ENCODE results near the gene INSR. TPM values are rescaled to one million over a fixed set of nuclear protein-coding genes. Genes with fewer than 3 reads are reported as not detected.
"Not testable (repeated sequence)": the region's sequence is repeated elsewhere in the genome, so short reads cannot be mapped to it uniquely, and the experiment has no call there.

INSR gene
- total RNA-seq, 4 donors from 2014 or later: 150 to 420 (median 196) TPM

GRCh38 chr19:7153022-7153421 lies 141.2 kb downstream of the INSR start:
- WGBS, 2 donors: 73 to 74% methylated on average over 5 of the region's 5 CpGs
- H3K4me1 ChIP-seq: no peaks in the 10 kb centered on the region

GRCh38 chr19:7152568-7152967 lies 141.6 kb downstream of the INSR start:
- H3K36me3 ChIP-seq: peaks cover 0 to 66% (median 3%) of the 10 kb centered on the region in 3 donors
- WGBS, 2 donors: 64 to 70% methylated on average over 13 of the region's 13 CpGs
- H3K27me3 ChIP-seq: no peaks in the 10 kb centered on the region
- no peak overlapping the region for H3K4me3 ChIP-seq
- no peak for TF ChIP-seq POLR2A (IDR thresholded peaks at IDR 0.05)
- no peak for TF ChIP-seq CTCF (IDR thresholded peaks at IDR 0.05)
- no peak for TF ChIP-seq EP300 (IDR thresholded peaks at IDR 0.05)
- no peak for DNase-seq (ENCODE audit: low spot score in 2 of 2)
- H3K9me3 ChIP-seq: no peaks in the 10 kb centered on the region
- no peaks in the 10 kb centered on the region for H3K4me1 ChIP-seq
- H3K27ac ChIP-seq: no peak overlapping the region

More at GRCh38 chr19:7153022-7153421, 141.2 kb downstream of the INSR start:
- no peak for DNase-seq (ENCODE audit: low spot score in 2 of 2)
- Histone ChIP-seq H3K27ac (no peak overlapping the region), H3K4me3 (no peak overlapping the region), H3K9me3 (no peaks in the 10 kb centered on the region), H3K27me3 (no peaks in the 10 kb centered on the region), H3K36me3 (peaks cover 0 to 64% (median 3%) of the 10 kb centered on the region in 3 donors)
- no peak for TF ChIP-seq EP300 (IDR thresholded peaks at IDR 0.05)

GRCh38 chr19:7149956-7150705 lies 144.1 kb downstream of the INSR start:
- peaks cover 0 to 70% (median 3%) of the 10 kb centered on the region in 3 donors for H3K36me3 ChIP-seq
- no peak for DNase-seq (ENCODE audit: low spot score in 2 of 2)
- no peaks in the 10 kb centered on the region for H3K27me3 ChIP-seq
- no peak overlapping the region for H3K27ac ChIP-seq
- TF ChIP-seq POLR2A (IDR thresholded peaks at IDR 0.05): no peak
- no peak for TF ChIP-seq CTCF (IDR thresholded peaks at IDR 0.05)
- TF ChIP-seq EP300 (IDR thresholded peaks at IDR 0.05): no peak
- peaks cover 0 to 10% (median 3%) of the 10 kb centered on the region in 4 donors for H3K9me3 ChIP-seq
- no peak overlapping the region for H3K4me3 ChIP-seq
- 87 to 89% methylated on average over 24 of the region's 24 CpGs for WGBS, 2 donors
- H3K4me1 ChIP-seq: no peaks in the 10 kb centered on the region

- H3K36me3 ChIP-seq: peaks cover 0 to 65% (median 3%) of the 10 kb centered on the region in 3 donors
- H3K27ac ChIP-seq; H3K4me3 ChIP-seq; H3K4me1 ChIP-seq; H3K27me3 ChIP-seq; DNase-seq (ENCODE audit: low spot score in 2 of 2); H3K9me3 ChIP-seq: not testable (repeated sequence)
- 96% methylated on average over 10 of the region's 10 CpGs for WGBS, 2 donors
These were observed 147.0 kb downstream of the INSR start for GRCh38 chr19:7147119-7147675.

- H3K4me1 ChIP-seq; H3K4me3 ChIP-seq; H3K27ac ChIP-seq; H3K9me3 ChIP-seq; DNase-seq (ENCODE audit: low spot score in 2 of 2); H3K27me3 ChIP-seq: not testable (repeated sequence)
- H3K36me3 ChIP-seq: peaks cover 3 to 66% (median 8%) of the 10 kb centered on the region in 3 donors
- WGBS, 2 donors: 95 to 96% methylated on average over 5 of the region's 5 CpGs
These were observed 148.1 kb downstream of the INSR start for GRCh38 chr19:7146086-7146485.

- no peaks in the 10 kb centered on the region for H3K4me1 ChIP-seq
- no peak overlapping the region for H3K27ac ChIP-seq
- peaks cover 4 to 68% (median 13%) of the 10 kb centered on the region in 3 donors for H3K36me3 ChIP-seq
- no peak overlapping the region for H3K4me3 ChIP-seq
- TF ChIP-seq CTCF (IDR thresholded peaks at IDR 0.05) (no peak), EP300 (IDR thresholded peaks at IDR 0.05) (no peak), POLR2A (IDR thresholded peaks at IDR 0.05) (no peak)
- peaks cover 0 to 10% (median 3%) of the 10 kb centered on the region in 4 donors for H3K9me3 ChIP-seq
- WGBS, 2 donors: 38 to 43% methylated on average over 2 of the region's 2 CpGs
- DNase-seq (ENCODE audit: low spot score in 2 of 2): no peak
- H3K27me3 ChIP-seq: no peaks in the 10 kb centered on the region
These were observed 148.7 kb downstream of the INSR start for GRCh38 chr19:7145494-7145893.
